ENCODE results near the gene BRIP1. TPM values are rescaled to one million over a fixed set of nuclear protein-coding genes. Genes with fewer than 3 reads are reported as not detected.

BRIP1 gene
- total RNA-seq, 1 donor from 2014 or later: 5.2 TPM

GRCh38 chr17:61658183-61658582 is 205.1 kb downstream of the BRIP1 start:
- no peaks in the 10 kb centered on the region for H3K27me3 Mint-ChIP-seq (ENCODE audit: unreplicated experiment)
- H3K4me3 Mint-ChIP-seq (ENCODE audit: unreplicated experiment): no peak overlapping the region
- no peaks in the 10 kb centered on the region for H3K36me3 Mint-ChIP-seq (ENCODE audit: low read depth, unreplicated experiment)
- H3K9me3 Mint-ChIP-seq (ENCODE audit: unreplicated experiment): no peaks in the 10 kb centered on the region
- DNase-seq (ENCODE audit: low spot score): no peak
- no peak overlapping the region for H3K27ac Mint-ChIP-seq (ENCODE audit: unreplicated experiment)
- H3K4me1 Mint-ChIP-seq (ENCODE audit: unreplicated experiment): no peaks in the 10 kb centered on the region
- TF ChIP-seq CTCF (IDR thresholded peaks at IDR 0.05; ENCODE audit: unreplicated experiment): no peak

- H3K27ac Mint-ChIP-seq (ENCODE audit: unreplicated experiment): no peak overlapping the region
- no peaks in the 10 kb centered on the region for H3K27me3 Mint-ChIP-seq (ENCODE audit: unreplicated experiment)
- H3K9me3 Mint-ChIP-seq (ENCODE audit: unreplicated experiment): no peaks in the 10 kb centered on the region
- no peak for TF ChIP-seq CTCF (IDR thresholded peaks at IDR 0.05; ENCODE audit: unreplicated experiment)
- H3K4me1 Mint-ChIP-seq (ENCODE audit: unreplicated experiment): no peaks in the 10 kb centered on the region
- DNase-seq (ENCODE audit: low spot score): no peak
- H3K36me3 Mint-ChIP-seq (ENCODE audit: low read depth, unreplicated experiment): no peaks in the 10 kb centered on the region
- H3K4me3 Mint-ChIP-seq (ENCODE audit: unreplicated experiment): no peak overlapping the region
Observed at GRCh38 chr17:61657338-61657737, 206.0 kb downstream of the BRIP1 start.

GRCh38 chr17:61656721-61657217 is 206.6 kb downstream of the BRIP1 start:
- Mint-ChIP-seq H3K27ac (ENCODE audit: unreplicated experiment) (no peak overlapping the region), H3K9me3 (ENCODE audit: unreplicated experiment) (no peaks in the 10 kb centered on the region), H3K4me1 (ENCODE audit: unreplicated experiment) (no peaks in the 10 kb centered on the region), H3K36me3 (ENCODE audit: low read depth, unreplicated experiment) (no peaks in the 10 kb centered on the region), H3K27me3 (ENCODE audit: unreplicated experiment) (no peaks in the 10 kb centered on the region), H3K4me3 (ENCODE audit: unreplicated experiment) (no peak overlapping the region)
- DNase-seq (ENCODE audit: low spot score): no peak
- no peak for TF ChIP-seq CTCF (IDR thresholded peaks at IDR 0.05; ENCODE audit: unreplicated experiment)

- Mint-ChIP-seq H3K27me3 (ENCODE audit: unreplicated experiment) (no peaks in the 10 kb centered on the region), H3K4me1 (ENCODE audit: unreplicated experiment) (no peaks in the 10 kb centered on the region), H3K36me3 (ENCODE audit: low read depth, unreplicated experiment) (no peaks in the 10 kb centered on the region), H3K4me3 (ENCODE audit: unreplicated experiment) (no peak overlapping the region), H3K27ac (ENCODE audit: unreplicated experiment) (no peak overlapping the region), H3K9me3 (ENCODE audit: unreplicated experiment) (peaks cover 5% of the 10 kb centered on the region)
- no peak for DNase-seq (ENCODE audit: low spot score)
- no peak for TF ChIP-seq CTCF (IDR thresholded peaks at IDR 0.05; ENCODE audit: unreplicated experiment)
Observed at GRCh38 chr17:61650749-61651148, 212.6 kb downstream of the BRIP1 start.

GRCh38 chr17:61648587-61648986 is 214.7 kb downstream of the BRIP1 start:
- no peak for TF ChIP-seq CTCF (IDR thresholded peaks at IDR 0.05; ENCODE audit: unreplicated experiment)
- Mint-ChIP-seq H3K27ac (ENCODE audit: unreplicated experiment) (no peak overlapping the region), H3K27me3 (ENCODE audit: unreplicated experiment) (no peaks in the 10 kb centered on the region), H3K9me3 (ENCODE audit: unreplicated experiment) (peaks cover 5% of the 10 kb centered on the region), H3K4me1 (ENCODE audit: unreplicated experiment) (no peaks in the 10 kb centered on the region), H3K36me3 (ENCODE audit: low read depth, unreplicated experiment) (no peaks in the 10 kb centered on the region), H3K4me3 (ENCODE audit: unreplicated experiment) (no peak overlapping the region)
- no peak for DNase-seq (ENCODE audit: low spot score)

All from endothelial cell (in vitro differentiated cells).